GM12878 (cell line): ENCODE results near the gene GPC6.

Experiments used
- CEBPB ChIP-seq, 2 experiments: fragments of 150-350 bp in 1 of 2; IDR thresholded peaks; 2 replicates each; pipeline ENCODE4 v1.6.1; 2012 to 2014; ENCODE audit warnings: low read depth in 2 of 2, low read length in 2 of 2, borderline replicate concordance in 1 of 2, inconsistent platforms in 1 of 2
- EP300 ChIP-seq, 2 experiments: fragments of 150-350 bp in 1 of 2; IDR thresholded peaks; 2 replicates each; pipeline ENCODE4 v1.6.1; 2011 to 2012; ENCODE audit warnings: low read depth in 2 of 2, low read length in 2 of 2, borderline replicate concordance in 1 of 2, improper control_type of control experiment in 1 of 2, inconsistent platforms in 1 of 2; ENCODE audit not compliant: control insufficient read depth in 1 of 2
- EZH2 ChIP-seq: IDR thresholded peaks from 2 replicates; pipeline ENCODE4 v1.6.1; 2012; ENCODE audit warnings: low read depth, mild to moderate bottlenecking, control low read depth, inconsistent platforms, low read length, borderline replicate concordance; ENCODE audit not compliant: control insufficient read depth
- MYC ChIP-seq: IDR thresholded peaks from 2 replicates; pipeline ENCODE4 v1.6.1; 2011; ENCODE audit warnings: mild to moderate bottlenecking, low read length, moderate library complexity, inconsistent platforms; ENCODE audit not compliant: insufficient read depth, insufficient replicate concordance, insufficient read length, severe bottlenecking
- NFYB ChIP-seq: IDR thresholded peaks from 2 replicates; pipeline ENCODE4 v1.6.1; 2011; ENCODE audit warnings: low read depth, mild to moderate bottlenecking, low read length, improper control_type of control experiment, moderate library complexity; ENCODE audit not compliant: insufficient read depth
- RAD21 ChIP-seq: IDR thresholded peaks from 2 replicates; pipeline ENCODE4 v1.6.1; 2011; ENCODE audit warnings: mild to moderate bottlenecking, low read depth, low read length, moderate library complexity; ENCODE audit not compliant: insufficient read depth
- TCF12 ChIP-seq: IDR thresholded peaks from 2 replicates; pipeline ENCODE4 v1.6.1; 2011; ENCODE audit warnings: low read depth, mild to moderate bottlenecking, low read length
- ZNF274 ChIP-seq: IDR thresholded peaks from one replicate; pipeline ENCODE4 v1.8.0; 2011; ENCODE audit not compliant: insufficient read length, insufficient read depth
- TF ChIP-seq, protein P1 (sequence below), 3 experiments: IDR thresholded peaks in 2 of 3; conservative IDR thresholded peaks in 1 of 3; 2 replicates each; pipeline ENCODE4 v1.5.1; 2011; ENCODE audit warnings: low read depth in 3 of 3, low read length in 3 of 3, mild to moderate bottlenecking in 3 of 3, control low read depth in 2 of 3, moderate library complexity in 2 of 3, inconsistent platforms in 1 of 3, mixed read lengths in 1 of 3; ENCODE audit not compliant: control insufficient read depth in 2 of 3, insufficient read depth in 1 of 3; ENCODE audit errors: extremely low read depth in 1 of 3
- TF ChIP-seq, protein P2 (sequence below): fragments of 450-650 bp; IDR thresholded peaks from 2 replicates; pipeline ENCODE4 v1.6.1; 2016; ENCODE audit warnings: mild to moderate bottlenecking
- TF ChIP-seq, protein P3 (sequence below): IDR thresholded peaks from 2 replicates; pipeline ENCODE4 v1.6.1; 2012; ENCODE audit warnings: low read depth, low read length, improper control_type of control experiment
- TF ChIP-seq, protein P4 (sequence below): fragments of 450-650 bp; conservative IDR thresholded peaks from 2 replicates; pipeline ENCODE4 v1.6.1; 2017; ENCODE audit warnings: mild to moderate bottlenecking, moderate library complexity

DNA sequence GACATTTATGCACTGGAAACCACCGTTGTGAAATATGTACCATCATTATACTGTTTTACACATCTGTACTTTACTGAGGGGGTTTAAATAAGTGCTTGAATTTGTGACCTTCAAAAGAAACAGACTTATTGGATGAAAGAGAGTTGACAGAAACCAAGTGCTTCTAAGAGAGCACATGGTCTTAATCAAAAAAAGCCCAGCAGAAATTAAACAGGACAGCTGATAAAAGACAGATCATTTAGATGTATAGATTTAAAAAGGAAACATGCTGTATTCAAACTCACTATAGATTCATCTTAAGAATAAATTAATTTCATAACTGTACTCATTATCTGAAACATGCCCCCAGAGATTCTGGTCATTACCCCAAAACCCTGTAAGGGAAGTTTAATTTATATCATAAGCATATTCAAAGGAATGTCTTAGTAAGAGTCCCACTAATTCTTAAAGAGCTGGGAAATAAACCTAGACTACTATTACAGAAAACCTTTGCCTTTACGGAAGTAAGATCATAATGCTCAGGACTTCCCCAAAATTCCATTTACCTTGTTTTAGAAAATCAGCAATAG is 831.1 kb downstream of the GPC6 start:
- TF ChIP-seq EP300 (IDR thresholded peaks at IDR 0.05; ENCODE audit: borderline replicate concordance in 1 of 2, control insufficient read depth in 1 of 2, low read depth in 2 of 2, low read length in 2 of 2), result no peak
- TF ChIP-seq CEBPB (IDR thresholded peaks at IDR 0.05; ENCODE audit: borderline replicate concordance in 1 of 2, low read depth in 2 of 2, low read length in 2 of 2), result no peak
- TF ChIP-seq TCF12, result no peak
- no peak for TF ChIP-seq RAD21
- TF ChIP-seq MYC, result no peak
- TF ChIP-seq, protein P1, sequence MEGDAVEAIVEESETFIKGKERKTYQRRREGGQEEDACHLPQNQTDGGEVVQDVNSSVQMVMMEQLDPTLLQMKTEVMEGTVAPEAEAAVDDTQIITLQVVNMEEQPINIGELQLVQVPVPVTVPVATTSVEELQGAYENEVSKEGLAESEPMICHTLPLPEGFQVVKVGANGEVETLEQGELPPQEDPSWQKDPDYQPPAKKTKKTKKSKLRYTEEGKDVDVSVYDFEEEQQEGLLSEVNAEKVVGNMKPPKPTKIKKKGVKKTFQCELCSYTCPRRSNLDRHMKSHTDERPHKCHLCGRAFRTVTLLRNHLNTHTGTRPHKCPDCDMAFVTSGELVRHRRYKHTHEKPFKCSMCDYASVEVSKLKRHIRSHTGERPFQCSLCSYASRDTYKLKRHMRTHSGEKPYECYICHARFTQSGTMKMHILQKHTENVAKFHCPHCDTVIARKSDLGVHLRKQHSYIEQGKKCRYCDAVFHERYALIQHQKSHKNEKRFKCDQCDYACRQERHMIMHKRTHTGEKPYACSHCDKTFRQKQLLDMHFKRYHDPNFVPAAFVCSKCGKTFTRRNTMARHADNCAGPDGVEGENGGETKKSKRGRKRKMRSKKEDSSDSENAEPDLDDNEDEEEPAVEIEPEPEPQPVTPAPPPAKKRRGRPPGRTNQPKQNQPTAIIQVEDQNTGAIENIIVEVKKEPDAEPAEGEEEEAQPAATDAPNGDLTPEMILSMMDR (IDR thresholded peaks at IDR 0.05 in 2 of 3, conservative IDR thresholded peaks at IDR 0.05 in 1 of 3; ENCODE audit: control insufficient read depth in 2 of 3, extremely low read depth in 1 of 3, insufficient read depth in 1 of 3, low read depth in 3 of 3, low read length in 3 of 3), result no peak
- TF ChIP-seq EZH2, result no peak
- no peak for TF ChIP-seq ZNF274
- no peak for TF ChIP-seq NFYB
- TF ChIP-seq, protein P2, sequence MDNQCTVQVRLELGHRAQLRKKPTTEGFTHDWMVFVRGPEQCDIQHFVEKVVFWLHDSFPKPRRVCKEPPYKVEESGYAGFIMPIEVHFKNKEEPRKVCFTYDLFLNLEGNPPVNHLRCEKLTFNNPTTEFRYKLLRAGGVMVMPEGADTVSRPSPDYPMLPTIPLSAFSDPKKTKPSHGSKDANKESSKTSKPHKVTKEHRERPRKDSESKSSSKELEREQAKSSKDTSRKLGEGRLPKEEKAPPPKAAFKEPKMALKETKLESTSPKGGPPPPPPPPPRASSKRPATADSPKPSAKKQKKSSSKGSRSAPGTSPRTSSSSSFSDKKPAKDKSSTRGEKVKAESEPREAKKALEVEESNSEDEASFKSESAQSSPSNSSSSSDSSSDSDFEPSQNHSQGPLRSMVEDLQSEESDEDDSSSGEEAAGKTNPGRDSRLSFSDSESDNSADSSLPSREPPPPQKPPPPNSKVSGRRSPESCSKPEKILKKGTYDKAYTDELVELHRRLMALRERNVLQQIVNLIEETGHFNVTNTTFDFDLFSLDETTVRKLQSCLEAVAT, result no peak
- TF ChIP-seq, protein P3, sequence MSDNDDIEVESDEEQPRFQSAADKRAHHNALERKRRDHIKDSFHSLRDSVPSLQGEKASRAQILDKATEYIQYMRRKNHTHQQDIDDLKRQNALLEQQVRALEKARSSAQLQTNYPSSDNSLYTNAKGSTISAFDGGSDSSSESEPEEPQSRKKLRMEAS, result no peak
- TF ChIP-seq, protein P4, sequence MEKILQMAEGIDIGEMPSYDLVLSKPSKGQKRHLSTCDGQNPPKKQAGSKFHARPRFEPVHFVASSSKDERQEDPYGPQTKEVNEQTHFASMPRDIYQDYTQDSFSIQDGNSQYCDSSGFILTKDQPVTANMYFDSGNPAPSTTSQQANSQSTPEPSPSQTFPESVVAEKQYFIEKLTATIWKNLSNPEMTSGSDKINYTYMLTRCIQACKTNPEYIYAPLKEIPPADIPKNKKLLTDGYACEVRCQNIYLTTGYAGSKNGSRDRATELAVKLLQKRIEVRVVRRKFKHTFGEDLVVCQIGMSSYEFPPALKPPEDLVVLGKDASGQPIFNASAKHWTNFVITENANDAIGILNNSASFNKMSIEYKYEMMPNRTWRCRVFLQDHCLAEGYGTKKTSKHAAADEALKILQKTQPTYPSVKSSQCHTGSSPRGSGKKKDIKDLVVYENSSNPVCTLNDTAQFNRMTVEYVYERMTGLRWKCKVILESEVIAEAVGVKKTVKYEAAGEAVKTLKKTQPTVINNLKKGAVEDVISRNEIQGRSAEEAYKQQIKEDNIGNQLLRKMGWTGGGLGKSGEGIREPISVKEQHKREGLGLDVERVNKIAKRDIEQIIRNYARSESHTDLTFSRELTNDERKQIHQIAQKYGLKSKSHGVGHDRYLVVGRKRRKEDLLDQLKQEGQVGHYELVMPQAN, result no peak
